Stimulated activated CD8-positive, alpha-beta memory T cell treated with anti-CD3 and anti-CD28 coated beads, Interleukin-12 subunit alpha, Interleukin-12 subunit beta, amount 100 ng/mL, for 4 hours (primary cell): ENCODE data around the gene HTATSF1.

Experiments used
- DNase-seq: peaks from one replicate; pipeline ENCODE4 v3.0.0-alpha.2; 2020; ENCODE audit warnings: low read depth

The HTATSF1 gene

GRCh38 chrX:136496186-136496763 is 1.1 kb upstream of the HTATSF1 start:
- no peak for DNase-seq

GRCh38 chrX:136496764-136497555 is 432 bp upstream of the HTATSF1 start:
- peak; percentile 75 for DNase-seq

GRCh38 chrX:136519069-136519468 is 21.7 kb downstream of the HTATSF1 start:
- DNase-seq = no peak

GRCh38 chrX:136523770-136524169 is 26.4 kb downstream of the HTATSF1 start:
- DNase-seq = no peak

- DNase-seq = no peak
Observed at GRCh38 chrX:136525738-136526606, 28.6 kb downstream of the HTATSF1 start.

- DNase-seq = no peak
Observed at GRCh38 chrX:136528645-136529315, 31.4 kb downstream of the HTATSF1 start.

- DNase-seq = no peak
Observed at GRCh38 chrX:136529795-136530194, 32.4 kb downstream of the HTATSF1 start.

- no peak for DNase-seq
Observed at GRCh38 chrX:136531951-136532350, 34.6 kb downstream of the HTATSF1 start, which contains the start of gene VGLL1. VGLL1 (plus strand) TSS chrX:136532215; CDS start chrX:136536021, 3,806 bp downstream.

GRCh38 chrX:136534131-136534530 is 36.7 kb downstream of the HTATSF1 start:
- no peak for DNase-seq

- DNase-seq = no peak
Observed at GRCh38 chrX:136538811-136539210, 41.4 kb downstream of the HTATSF1 start.

- no peak for DNase-seq
Observed at GRCh38 chrX:136540226-136540625, 42.8 kb downstream of the HTATSF1 start.

- no peak for DNase-seq
Observed at GRCh38 chrX:136541294-136541693, 43.9 kb downstream of the HTATSF1 start.

GRCh38 chrX:136542281-136542680 is 44.9 kb downstream of the HTATSF1 start:
- DNase-seq = no peak

GRCh38 chrX:136546371-136546781 is 49.0 kb downstream of the HTATSF1 start:
- no peak for DNase-seq

- DNase-seq = no peak
Observed at GRCh38 chrX:136549226-136549625, 51.8 kb downstream of the HTATSF1 start.

GRCh38 chrX:136551410-136551809 is 54.0 kb downstream of the HTATSF1 start:
- no peak for DNase-seq

GRCh38 chrX:136555694-136556093 is 58.3 kb downstream of the HTATSF1 start:
- DNase-seq = no peak
